PC-3 (cell line): ENCODE results near the gene ACBD5.

Experiments
- EZH2 ChIP-seq: fragments of 300-600 bp; sonication (generic); IDR thresholded peaks from one replicate; pipeline ENCODE4 v1.6.1; 2017; ENCODE audit warnings: antibody characterized with exemption, mild to moderate bottlenecking, low read length; ENCODE audit not compliant: unreplicated experiment
- TF ChIP-seq, protein P1 (sequence below): fragments of 300-600 bp; sonication (generic); conservative IDR thresholded peaks from 2 replicates; pipeline ENCODE4 v1.5.1; 2017; ENCODE audit warnings: antibody characterized with exemption, low read depth, mild to moderate bottlenecking, low read length

DNA sequence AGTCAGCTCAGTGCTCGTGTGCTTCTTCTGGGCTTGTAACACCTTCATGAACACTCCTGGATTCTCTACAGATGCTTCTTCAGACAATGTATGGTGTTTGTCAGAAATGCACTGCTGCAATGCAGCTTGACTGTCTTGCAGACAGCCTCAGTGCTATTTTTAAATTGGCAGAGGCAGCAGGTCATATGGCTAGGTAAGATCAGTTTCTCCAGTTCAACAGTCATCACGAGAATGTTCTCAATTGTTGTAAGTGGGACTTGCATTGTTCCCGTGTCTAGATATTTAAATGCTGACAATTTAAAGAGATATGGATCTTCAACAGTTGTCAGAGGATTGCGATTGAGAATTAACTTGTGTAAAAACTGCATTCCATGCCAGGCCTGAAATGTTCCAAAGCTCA is 7.6 kb upstream of the ACBD5 start:
- TF ChIP-seq, protein P1, sequence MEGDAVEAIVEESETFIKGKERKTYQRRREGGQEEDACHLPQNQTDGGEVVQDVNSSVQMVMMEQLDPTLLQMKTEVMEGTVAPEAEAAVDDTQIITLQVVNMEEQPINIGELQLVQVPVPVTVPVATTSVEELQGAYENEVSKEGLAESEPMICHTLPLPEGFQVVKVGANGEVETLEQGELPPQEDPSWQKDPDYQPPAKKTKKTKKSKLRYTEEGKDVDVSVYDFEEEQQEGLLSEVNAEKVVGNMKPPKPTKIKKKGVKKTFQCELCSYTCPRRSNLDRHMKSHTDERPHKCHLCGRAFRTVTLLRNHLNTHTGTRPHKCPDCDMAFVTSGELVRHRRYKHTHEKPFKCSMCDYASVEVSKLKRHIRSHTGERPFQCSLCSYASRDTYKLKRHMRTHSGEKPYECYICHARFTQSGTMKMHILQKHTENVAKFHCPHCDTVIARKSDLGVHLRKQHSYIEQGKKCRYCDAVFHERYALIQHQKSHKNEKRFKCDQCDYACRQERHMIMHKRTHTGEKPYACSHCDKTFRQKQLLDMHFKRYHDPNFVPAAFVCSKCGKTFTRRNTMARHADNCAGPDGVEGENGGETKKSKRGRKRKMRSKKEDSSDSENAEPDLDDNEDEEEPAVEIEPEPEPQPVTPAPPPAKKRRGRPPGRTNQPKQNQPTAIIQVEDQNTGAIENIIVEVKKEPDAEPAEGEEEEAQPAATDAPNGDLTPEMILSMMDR, result no peak
- no peak for TF ChIP-seq EZH2
